ENCODE results near the gene PDE1C.

Gene PDE1C

DNA sequence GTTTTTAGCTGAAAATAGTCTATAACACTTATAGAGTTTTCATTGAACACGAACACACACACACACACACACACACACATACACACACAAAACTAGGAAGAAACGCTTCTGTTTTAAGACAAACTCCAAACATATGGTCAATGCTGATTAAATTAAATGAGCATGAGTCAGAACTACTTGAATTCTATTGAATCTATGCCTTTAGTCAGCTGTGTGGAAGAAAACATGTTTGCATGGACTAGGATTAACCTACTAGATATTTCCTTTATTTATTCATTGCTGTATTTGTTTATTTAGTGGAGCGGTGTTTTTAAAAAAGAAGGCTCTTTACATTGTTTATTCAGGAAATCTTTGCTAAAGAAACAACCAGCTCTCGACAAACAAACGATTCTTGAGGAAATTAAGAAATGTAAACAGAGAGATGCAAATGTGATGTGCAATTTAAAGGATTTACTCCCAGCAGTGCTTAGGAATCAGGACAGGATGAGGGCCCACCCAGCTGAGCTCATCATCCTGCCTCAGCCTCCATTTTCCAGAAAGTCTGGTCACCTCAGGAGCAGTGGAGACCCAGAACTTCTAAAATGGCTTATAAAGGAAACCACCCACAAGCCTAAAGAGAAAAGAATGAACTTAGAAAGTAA, 83.2 kb downstream of the PDE1C start:
- no peaks in the 10 kb centered on the region for H3K36me3 ChIP-seq (ENCODE audit: low read depth)
- TF ChIP-seq CTCF (IDR thresholded peaks at IDR 0.05; ENCODE audit: poor library complexity, severe bottlenecking), result no peak
- no peaks in the 10 kb centered on the region for H3K9me3 ChIP-seq (ENCODE audit: severe bottlenecking)
- H3K4me3 ChIP-seq (ENCODE audit: severe bottlenecking), result no peak overlapping the region
- H3K4me1 ChIP-seq (ENCODE audit: insufficient read depth, poor library complexity, severe bottlenecking), result no peaks in the 10 kb centered on the region
- H3K27ac ChIP-seq (ENCODE audit: poor library complexity, severe bottlenecking), result no peak overlapping the region
- ATAC-seq (ENCODE audit: low read depth) (no peak), DNase-seq (ENCODE audit: low spot score) (no peak)
- no peaks in the 10 kb centered on the region for H3K27me3 ChIP-seq (ENCODE audit: insufficient read depth, poor library complexity, severe bottlenecking)

- Histone ChIP-seq H3K4me3 (ENCODE audit: severe bottlenecking) (no peak overlapping the region), H3K27me3 (ENCODE audit: insufficient read depth, poor library complexity, severe bottlenecking) (no peaks in the 10 kb centered on the region), H3K9me3 (ENCODE audit: severe bottlenecking) (no peaks in the 10 kb centered on the region), H3K27ac (ENCODE audit: poor library complexity, severe bottlenecking) (no peak overlapping the region), H3K36me3 (ENCODE audit: low read depth) (no peaks in the 10 kb centered on the region), H3K4me1 (ENCODE audit: insufficient read depth, poor library complexity, severe bottlenecking) (no peaks in the 10 kb centered on the region)
- no peak for TF ChIP-seq CTCF (IDR thresholded peaks at IDR 0.05; ENCODE audit: poor library complexity, severe bottlenecking)
- ATAC-seq (ENCODE audit: low read depth), result no peak; the same call in 2 of the 3 replicates
- DNase-seq (ENCODE audit: low spot score), result no peak
Observed at GRCh38 chr7:31982962-31983361, 87.2 kb downstream of the PDE1C start.

GRCh38 chr7:31981874-31982390, 88.3 kb downstream of the PDE1C start:
- H3K9me3 ChIP-seq (ENCODE audit: severe bottlenecking), result no peaks in the 10 kb centered on the region
- H3K27me3 ChIP-seq (ENCODE audit: insufficient read depth, poor library complexity, severe bottlenecking), result no peaks in the 10 kb centered on the region
- DNase-seq (ENCODE audit: low spot score) (no peak), ATAC-seq (ENCODE audit: low read depth) (no peak)
- no peak overlapping the region for H3K4me3 ChIP-seq (ENCODE audit: severe bottlenecking)
- H3K36me3 ChIP-seq (ENCODE audit: low read depth), result no peaks in the 10 kb centered on the region
- TF ChIP-seq CTCF (IDR thresholded peaks at IDR 0.05; ENCODE audit: poor library complexity, severe bottlenecking), result no peak
- H3K4me1 ChIP-seq (ENCODE audit: insufficient read depth, poor library complexity, severe bottlenecking), result no peaks in the 10 kb centered on the region
- no peak overlapping the region for H3K27ac ChIP-seq (ENCODE audit: poor library complexity, severe bottlenecking)

DNA sequence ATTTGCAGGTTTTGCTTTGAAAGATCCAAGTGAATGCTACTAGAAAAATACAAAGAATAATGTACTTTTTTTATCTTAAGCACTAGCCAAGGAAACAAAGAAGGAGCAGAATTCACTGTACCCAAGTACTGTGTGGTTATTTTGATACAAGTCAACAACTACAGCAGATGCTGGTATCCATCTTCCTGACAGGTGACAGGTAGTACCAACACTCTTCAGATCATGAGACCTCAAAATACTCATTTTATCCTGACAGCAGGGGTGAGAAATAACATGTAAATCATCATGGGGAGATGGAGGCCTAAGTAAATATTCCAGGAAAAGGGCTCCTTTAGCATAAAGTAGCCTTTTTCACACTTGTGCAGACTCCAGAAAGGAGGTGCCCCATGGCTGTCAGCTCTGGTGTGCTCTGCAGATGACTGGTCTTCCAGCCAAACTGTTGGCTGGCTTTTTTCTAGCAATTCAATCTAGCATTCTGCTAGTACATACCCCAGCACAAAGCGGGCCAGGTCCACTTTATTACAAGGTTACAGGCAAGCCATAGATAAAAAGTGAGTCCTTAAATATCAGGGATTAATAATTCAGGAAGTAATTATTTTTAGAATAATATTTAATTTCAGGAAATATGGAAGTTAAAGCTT, 90.4 kb downstream of the PDE1C start:
- DNase-seq (ENCODE audit: low spot score) (no peak), ATAC-seq (ENCODE audit: low read depth) (no peak)
- H3K4me1 ChIP-seq (ENCODE audit: insufficient read depth, poor library complexity, severe bottlenecking), result no peaks in the 10 kb centered on the region
- no peak overlapping the region for H3K27ac ChIP-seq (ENCODE audit: poor library complexity, severe bottlenecking)
- TF ChIP-seq CTCF (IDR thresholded peaks at IDR 0.05; ENCODE audit: poor library complexity, severe bottlenecking), result no peak
- no peak overlapping the region for H3K4me3 ChIP-seq (ENCODE audit: severe bottlenecking)
- no peaks in the 10 kb centered on the region for H3K36me3 ChIP-seq (ENCODE audit: low read depth)
- H3K27me3 ChIP-seq (ENCODE audit: insufficient read depth, poor library complexity, severe bottlenecking), result no peaks in the 10 kb centered on the region
- H3K9me3 ChIP-seq (ENCODE audit: severe bottlenecking), result no peaks in the 10 kb centered on the region

- Histone ChIP-seq H3K9me3 (ENCODE audit: severe bottlenecking) (no peaks in the 10 kb centered on the region), H3K27ac (ENCODE audit: poor library complexity, severe bottlenecking) (no peak overlapping the region), H3K4me1 (ENCODE audit: insufficient read depth, poor library complexity, severe bottlenecking) (no peaks in the 10 kb centered on the region), H3K27me3 (ENCODE audit: insufficient read depth, poor library complexity, severe bottlenecking) (no peaks in the 10 kb centered on the region), H3K36me3 (ENCODE audit: low read depth) (no peaks in the 10 kb centered on the region), H3K4me3 (ENCODE audit: severe bottlenecking) (no peak overlapping the region)
- no peak for ATAC-seq (ENCODE audit: low read depth)
- no peak for TF ChIP-seq CTCF (IDR thresholded peaks at IDR 0.05; ENCODE audit: poor library complexity, severe bottlenecking)
- DNase-seq (ENCODE audit: low spot score), result no peak
Observed at GRCh38 chr7:31975546-31975945, 94.7 kb downstream of the PDE1C start.

Measured in RWPE2 (cell line).